LNCaP clone FGC (cell line): Measurements from ENCODE around the gene LRRC71.

Experiments
- DNase-seq: peaks from one replicate; pipeline ENCODE4 v3.0.0-alpha.2; 2011; ENCODE audit warnings: low read depth
- H3K4me3 ChIP-seq: 2 replicates; pipeline ENCODE4 v1.5.1; 2011; ENCODE audit warnings: mild to moderate bottlenecking, low read depth, low read length, control low read depth
- TF ChIP-seq, protein P1 (sequence below): IDR thresholded peaks from 2 replicates; pipeline ENCODE4 v1.5.1; 2012; ENCODE audit warnings: mild to moderate bottlenecking; ENCODE audit not compliant: control insufficient read depth, insufficient read depth; ENCODE audit errors: extremely low read depth

The LRRC71 gene

DNA sequence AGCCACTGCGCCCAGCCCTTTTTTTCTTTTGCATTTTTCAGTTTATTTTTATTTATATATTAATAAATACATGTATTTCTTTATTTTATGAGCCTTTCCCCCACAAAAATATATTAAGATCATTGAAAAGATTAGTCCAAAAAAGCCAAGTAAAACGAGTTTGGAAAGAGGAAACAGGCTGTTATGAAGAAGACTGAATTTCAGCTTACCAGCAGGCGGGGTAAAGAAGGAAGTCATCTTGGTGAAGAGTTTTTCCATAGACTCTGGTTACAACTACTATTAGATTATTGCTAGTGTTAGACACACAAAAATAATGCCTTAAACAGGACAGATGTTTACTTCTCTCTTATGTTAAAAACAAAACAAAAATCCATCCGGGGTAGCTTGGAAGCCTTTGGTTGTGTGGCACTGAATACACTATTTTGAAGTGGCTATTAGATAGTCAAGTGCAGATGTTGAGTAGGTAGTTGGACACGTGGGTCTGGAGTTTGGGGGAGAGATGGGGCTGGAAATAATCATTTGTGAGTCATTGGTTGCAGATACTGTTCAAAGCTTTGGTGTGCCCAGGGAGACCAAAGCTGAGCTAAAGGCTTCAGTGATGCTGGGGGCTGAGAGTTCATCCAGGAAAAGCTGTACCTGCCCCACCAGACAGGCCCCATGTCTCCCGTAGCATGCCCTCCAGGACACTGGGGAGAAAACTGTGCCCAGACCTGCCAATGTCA lies 8.7 kb upstream of the LRRC71 start:
- no peak for DNase-seq
- TF ChIP-seq, protein P1, sequence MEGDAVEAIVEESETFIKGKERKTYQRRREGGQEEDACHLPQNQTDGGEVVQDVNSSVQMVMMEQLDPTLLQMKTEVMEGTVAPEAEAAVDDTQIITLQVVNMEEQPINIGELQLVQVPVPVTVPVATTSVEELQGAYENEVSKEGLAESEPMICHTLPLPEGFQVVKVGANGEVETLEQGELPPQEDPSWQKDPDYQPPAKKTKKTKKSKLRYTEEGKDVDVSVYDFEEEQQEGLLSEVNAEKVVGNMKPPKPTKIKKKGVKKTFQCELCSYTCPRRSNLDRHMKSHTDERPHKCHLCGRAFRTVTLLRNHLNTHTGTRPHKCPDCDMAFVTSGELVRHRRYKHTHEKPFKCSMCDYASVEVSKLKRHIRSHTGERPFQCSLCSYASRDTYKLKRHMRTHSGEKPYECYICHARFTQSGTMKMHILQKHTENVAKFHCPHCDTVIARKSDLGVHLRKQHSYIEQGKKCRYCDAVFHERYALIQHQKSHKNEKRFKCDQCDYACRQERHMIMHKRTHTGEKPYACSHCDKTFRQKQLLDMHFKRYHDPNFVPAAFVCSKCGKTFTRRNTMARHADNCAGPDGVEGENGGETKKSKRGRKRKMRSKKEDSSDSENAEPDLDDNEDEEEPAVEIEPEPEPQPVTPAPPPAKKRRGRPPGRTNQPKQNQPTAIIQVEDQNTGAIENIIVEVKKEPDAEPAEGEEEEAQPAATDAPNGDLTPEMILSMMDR = no peak
- H3K4me3 ChIP-seq = no peak overlapping the region

DNA sequence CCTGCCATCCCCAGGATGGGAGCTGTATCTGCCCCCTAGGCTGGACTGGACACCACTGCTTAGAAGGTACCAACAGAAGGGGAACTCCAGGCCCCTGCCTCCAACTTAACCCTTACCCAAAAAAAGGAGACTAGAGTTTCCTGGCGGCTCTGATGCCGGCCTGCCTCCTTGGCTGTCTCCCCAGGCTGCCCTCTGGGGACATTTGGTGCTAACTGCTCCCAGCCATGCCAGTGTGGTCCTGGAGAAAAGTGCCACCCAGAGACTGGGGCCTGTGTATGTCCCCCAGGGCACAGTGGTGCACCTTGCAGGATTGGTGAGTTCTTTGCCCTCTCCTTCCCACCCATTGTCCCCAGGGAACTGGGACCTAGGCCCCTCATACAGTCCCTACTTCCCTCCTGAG lies 8.1 kb upstream of the LRRC71 start:
- DNase-seq = no peak
- TF ChIP-seq, protein P1 = no peak
- no peak overlapping the region for H3K4me3 ChIP-seq

DNA sequence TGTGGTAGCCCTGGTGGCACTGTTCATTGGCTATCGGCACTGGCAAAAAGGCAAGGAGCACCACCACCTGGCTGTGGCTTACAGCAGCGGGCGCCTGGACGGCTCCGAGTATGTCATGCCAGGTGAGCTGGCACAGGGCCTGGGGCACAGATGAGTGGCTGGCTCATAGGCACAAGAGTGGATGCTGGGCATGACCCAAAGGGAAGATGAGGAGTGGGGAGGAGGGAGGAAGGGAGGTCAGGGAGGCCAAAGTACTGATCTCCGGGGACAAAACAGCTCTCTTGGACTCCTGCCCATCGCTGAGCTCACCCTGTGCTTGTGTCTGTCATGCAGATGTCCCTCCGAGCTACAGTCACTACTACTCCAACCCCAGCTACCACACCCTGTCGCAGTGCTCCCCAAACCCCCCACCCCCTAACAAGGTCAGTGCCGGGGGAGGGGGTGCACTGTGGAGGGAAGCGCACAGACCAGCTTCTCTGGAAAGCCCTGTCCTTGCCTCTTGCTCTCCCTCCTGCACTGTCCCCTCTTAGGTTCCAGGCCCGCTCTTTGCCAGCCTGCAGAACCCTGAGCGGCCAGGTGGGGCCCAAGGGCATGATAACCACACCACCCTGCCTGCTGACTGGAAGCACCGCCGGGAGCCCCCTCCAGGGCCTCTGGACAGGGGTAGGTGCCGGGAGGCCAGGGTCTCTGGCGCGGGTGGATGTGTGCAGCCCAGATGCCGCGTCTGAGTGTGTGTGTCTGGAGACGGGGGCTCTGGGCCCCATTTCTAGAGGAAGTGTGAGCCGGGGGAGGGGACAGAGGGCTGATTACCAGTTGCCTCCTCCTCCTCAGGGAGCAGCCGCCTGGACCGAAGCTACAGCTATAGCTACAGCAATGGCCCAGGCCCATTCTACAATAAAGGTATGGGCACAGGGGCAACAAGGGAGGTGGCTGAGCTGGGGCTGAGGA lies 7.3 kb upstream of the LRRC71 start:
- no peak overlapping the region for H3K4me3 ChIP-seq
- DNase-seq = no peak
- TF ChIP-seq, protein P1 = peak; percentile 14

DNA sequence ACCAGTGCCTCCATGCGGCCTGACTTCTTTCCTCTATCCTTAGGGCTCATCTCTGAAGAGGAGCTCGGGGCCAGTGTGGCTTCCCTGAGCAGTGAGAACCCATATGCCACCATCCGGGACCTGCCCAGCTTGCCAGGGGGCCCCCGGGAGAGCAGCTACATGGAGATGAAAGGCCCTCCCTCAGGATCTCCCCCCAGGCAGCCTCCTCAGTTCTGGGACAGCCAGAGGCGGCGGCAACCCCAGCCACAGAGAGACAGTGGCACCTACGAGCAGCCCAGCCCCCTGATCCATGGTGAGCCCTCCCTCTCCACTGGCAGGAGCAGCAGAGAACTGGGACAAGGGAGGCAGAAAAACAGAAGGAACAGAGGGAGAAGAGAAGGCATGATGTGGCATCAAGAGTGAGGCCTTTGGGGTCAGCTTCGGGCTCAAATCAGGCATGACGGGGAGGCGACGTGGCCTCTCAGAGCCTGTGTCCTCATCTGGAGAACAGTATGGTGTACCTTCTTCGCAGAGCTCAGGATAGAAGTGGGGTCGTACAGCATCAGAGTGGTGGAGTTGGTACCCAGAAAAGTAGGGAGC lies 6.5 kb upstream of the LRRC71 start:
- DNase-seq = no peak
- TF ChIP-seq, protein P1 = no peak
- H3K4me3 ChIP-seq = no peak overlapping the region

DNA sequence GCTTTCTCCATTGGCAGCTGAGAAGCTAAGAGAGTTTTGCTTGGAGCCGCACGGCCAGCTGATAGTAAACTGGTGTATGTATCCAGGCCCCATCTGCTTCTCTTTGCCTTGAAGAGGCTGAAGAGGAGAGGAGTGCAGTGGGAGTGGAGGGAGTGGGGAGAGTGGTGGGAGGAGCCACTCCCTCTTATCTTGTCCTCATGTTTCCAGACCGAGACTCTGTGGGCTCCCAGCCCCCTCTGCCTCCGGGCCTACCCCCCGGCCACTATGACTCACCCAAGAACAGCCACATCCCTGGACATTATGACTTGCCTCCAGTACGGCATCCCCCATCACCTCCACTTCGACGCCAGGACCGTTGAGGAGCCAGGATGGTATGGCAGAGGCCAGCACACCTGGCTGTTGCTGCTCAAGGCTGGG lies 6.0 kb upstream of the LRRC71 start:
- H3K4me3 ChIP-seq = no peak overlapping the region
- DNase-seq = no peak
- TF ChIP-seq, protein P1 = no peak

DNA sequence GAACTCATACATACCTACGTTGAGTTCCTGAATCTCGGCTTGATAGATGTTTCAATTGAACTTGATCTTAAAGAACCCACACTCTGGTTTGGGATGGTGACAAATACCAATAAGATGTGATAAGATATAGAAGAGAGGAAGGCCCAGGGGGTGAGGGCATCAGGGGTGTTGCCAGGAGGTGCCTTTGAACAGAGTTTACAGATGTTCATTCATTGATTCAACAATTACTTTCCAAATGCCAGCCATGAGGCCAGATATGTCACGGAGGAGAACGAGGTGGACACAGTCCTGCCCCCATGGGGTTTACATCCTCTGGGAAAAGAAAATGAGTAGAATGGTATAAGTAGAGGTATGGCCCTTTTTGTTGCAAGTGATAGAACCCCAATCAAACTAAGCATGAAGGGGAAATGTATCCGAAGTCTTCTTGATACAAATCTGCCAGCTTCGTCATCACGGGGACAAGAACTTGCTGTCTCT lies 659 bp downstream of the LRRC71 start:
- TF ChIP-seq, protein P1 = no peak
- no peak overlapping the region for H3K4me3 ChIP-seq
- no peak for DNase-seq
